GM23248 (cell line): ENCODE results near the gene SSTR5. TPM values are rescaled to one million over a fixed set of nuclear protein-coding genes. Genes with fewer than 3 reads are reported as not detected.

ENCODE experiments used
- DNase-seq: peaks from one replicate; pipeline ENCODE4 v3.0.0-alpha.2; 2015
- H2AFZ ChIP-seq: fragments of 200-600 bp; sonication (generic); 2 replicates; pipeline ENCODE4 v1.6.1; 2016; ENCODE audit warnings: antibody characterized with exemption
- H3F3A ChIP-seq: fragments of 200-600 bp; sonication (generic); 2 replicates; pipeline ENCODE4 v1.6.1; 2016; ENCODE audit warnings: mild to moderate bottlenecking, antibody characterized with exemption, mixed run types; ENCODE audit not compliant: insufficient read depth
- H3K27ac ChIP-seq: fragments of 200-600 bp; sonication (generic); 2 replicates; pipeline ENCODE4 v1.5.1; 2016; ENCODE audit warnings: mild to moderate bottlenecking
- H3K27me3 ChIP-seq: fragments of 200-600 bp; sonication (generic); replicated peaks from 2 replicates; pipeline ENCODE4 v1.6.1; 2016; ENCODE audit warnings: mild to moderate bottlenecking; ENCODE audit not compliant: insufficient read depth
- H3K36me3 ChIP-seq: fragments of 200-600 bp; sonication (generic); 2 replicates; pipeline ENCODE4 v1.6.1; 2016; ENCODE audit warnings: low read depth, mild to moderate bottlenecking
- H3K4me1 ChIP-seq: fragments of 200-600 bp; sonication (generic); 2 replicates; pipeline ENCODE4 v1.6.1; 2016; ENCODE audit warnings: mild to moderate bottlenecking; ENCODE audit not compliant: insufficient read depth
- H3K4me2 ChIP-seq: fragments of 200-600 bp; sonication (generic); one replicate; pipeline ENCODE4 v1.6.1; 2016; ENCODE audit warnings: mild to moderate bottlenecking; ENCODE audit not compliant: unreplicated experiment
- H3K4me3 ChIP-seq: fragments of 200-600 bp; sonication (generic); 2 replicates; pipeline ENCODE4 v1.5.1; 2016; ENCODE audit warnings: mild to moderate bottlenecking
- H3K79me2 ChIP-seq: fragments of 200-600 bp; sonication (generic); 2 replicates; pipeline ENCODE4 v1.6.1; 2016; ENCODE audit warnings: mild to moderate bottlenecking; ENCODE audit not compliant: insufficient read depth
- H3K9ac ChIP-seq: fragments of 200-600 bp; sonication (generic); 2 replicates; pipeline ENCODE4 v1.6.1; 2016; ENCODE audit warnings: mild to moderate bottlenecking
- H3K9me2 ChIP-seq: fragments of 200-600 bp; sonication (generic); 2 replicates; pipeline ENCODE4 v1.6.1; 2016; ENCODE audit warnings: mixed run types, mild to moderate bottlenecking, moderate library complexity; ENCODE audit not compliant: insufficient read depth
- H3K9me3 ChIP-seq: fragments of 200-600 bp; sonication (generic); one replicate; pipeline ENCODE4 v1.6.1; 2017; ENCODE audit warnings: low read depth
- H4K20me1 ChIP-seq: fragments of 200-600 bp; sonication (generic); 2 replicates; pipeline ENCODE4 v1.6.0; 2016; ENCODE audit not compliant: insufficient read depth
- EZH2 ChIP-seq: fragments of 200-600 bp; sonication (generic); IDR thresholded peaks from 2 replicates; pipeline ENCODE4 v1.6.1; 2018; ENCODE audit warnings: antibody characterized with exemption, mild to moderate bottlenecking; ENCODE audit not compliant: insufficient read depth, poor library complexity, severe bottlenecking
- EZH2phosphoT487 ChIP-seq: fragments of 200-600 bp; sonication (generic); IDR thresholded peaks from 2 replicates; pipeline ENCODE4 v1.6.1; 2018; ENCODE audit warnings: antibody characterized with exemption, moderate library complexity, mild to moderate bottlenecking, low read depth; ENCODE audit not compliant: insufficient read depth
- WGBS, 2 experiments: methylation state at CpG; one replicate each; pipeline ENCODE4 v1.1.6; 2015 to 2017; ENCODE audit warnings: low lambda C conversion rate in 2 of 2, low coverage in 1 of 2; ENCODE audit errors: missing lambda C conversion rate in 2 of 2; 5-methylcytosine and 5-hydroxymethylcytosine counted together
- in situ Hi-C: fragments of 300-500 bp; cut with MboI; formaldehyde crosslinking; loops from 2 replicates; pipeline ENCODE4 v1.15.0; 2020
- polyA plus RNA-seq: library from polyadenylated mRNA; unstranded; fragments of >200 nt; fragmentation: Nextera tagmentation; extraction: Ambion mirVana; gene quantifications from 2 replicates; pipeline ENCODE4 v1.2.1, GENCODE V29; 2016
- total RNA-seq: library from RNA; depleted of rRNA; stranded (reverse); fragments of >200 nt; shearing (Covaris generic); gene quantifications from 2 replicates; pipeline ENCODE4 v1.2.3, GENCODE V29; 2014

Gene SSTR5
- total and polyA plus RNA-seq, 2 experiments from 2014 or later: not detected

DNA sequence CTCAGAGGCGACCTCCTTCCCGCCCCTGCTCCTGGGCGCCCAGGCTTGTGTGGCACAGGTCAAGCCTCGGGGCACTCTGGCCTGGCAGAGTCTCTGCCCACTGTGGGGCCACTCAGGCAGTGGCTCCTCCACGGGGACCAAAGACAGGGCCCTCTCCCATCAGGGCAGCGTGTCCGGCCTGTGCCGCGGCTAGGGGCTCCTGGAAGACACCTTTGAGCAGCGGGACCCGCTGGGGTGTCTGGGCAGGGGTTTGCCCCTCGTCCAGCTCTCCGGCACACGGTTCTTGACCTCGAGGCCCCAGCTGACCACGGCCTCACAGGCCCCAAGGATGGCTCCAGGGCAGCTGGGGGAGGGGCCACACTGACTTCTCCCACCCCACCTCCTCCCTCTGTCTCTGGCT lies 24.7 kb upstream of the SSTR5 start:
- H3K79me2 ChIP-seq: no peaks in the 10 kb centered on the region
- H3K4me1 ChIP-seq: no peaks in the 10 kb centered on the region
- no peak overlapping the region for H3K27ac ChIP-seq
- H4K20me1 ChIP-seq: no peaks in the 10 kb centered on the region
- 0 out of 2 replicates have a peak, but pooled peaks cover 4% of the 10 kb centered on the region for H3K27me3 ChIP-seq
- no peaks in the 10 kb centered on the region for H3K9me2 ChIP-seq
- H2AFZ ChIP-seq: no peak overlapping the region
- no peak overlapping the region for H3K9ac ChIP-seq
- no peaks in the 10 kb centered on the region for H3F3A ChIP-seq
- H3K4me2 ChIP-seq: no peak overlapping the region
- no peak for DNase-seq
- in situ Hi-C loops: no loop called here
- TF ChIP-seq EZH2: no peak
- no peaks in the 10 kb centered on the region for H3K9me3 ChIP-seq
- no peak overlapping the region for H3K4me3 ChIP-seq
- 66 to 90% methylated on average over 6 to 15 of the region's 16 CpGs for WGBS, 2 experiments
- no peaks in the 10 kb centered on the region for H3K36me3 ChIP-seq

DNA sequence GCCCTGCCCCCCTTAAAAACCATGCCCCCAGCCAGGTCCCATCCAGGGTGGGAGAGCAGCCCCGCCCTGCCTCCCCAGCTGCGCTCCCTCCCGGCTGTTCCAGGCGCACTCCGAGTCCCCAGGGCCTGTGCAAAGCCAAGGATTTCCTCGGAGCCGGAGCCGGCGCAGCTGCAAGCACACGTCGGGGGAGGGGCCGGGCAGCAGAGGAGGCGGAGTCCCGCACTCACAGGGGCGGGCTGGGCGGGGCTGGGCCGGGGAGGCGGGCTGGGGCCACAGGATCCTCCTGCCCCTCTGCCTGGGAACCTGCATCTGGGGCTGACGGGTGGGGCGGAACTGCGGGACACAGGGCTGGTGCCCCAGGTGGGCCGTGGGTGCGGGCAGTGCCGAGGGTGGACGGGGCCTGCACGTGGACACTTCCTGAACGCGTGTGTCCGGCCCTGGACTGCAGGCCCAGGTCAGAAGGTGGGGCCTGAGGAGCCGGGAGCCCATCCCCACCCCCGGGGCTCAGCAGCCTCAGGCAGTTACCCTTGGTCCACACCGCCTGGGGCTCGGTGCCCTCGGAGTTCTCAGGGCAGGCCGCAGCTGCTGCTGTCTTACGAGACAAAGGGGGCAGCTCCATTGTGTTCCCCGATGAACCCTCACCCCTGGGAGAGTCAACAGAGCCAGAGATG lies 24.0 kb upstream of the SSTR5 start:
- no peak overlapping the region for H3K9ac ChIP-seq
- peak; percentile 76 for DNase-seq
- H3K27ac ChIP-seq: no peak overlapping the region
- no peaks in the 10 kb centered on the region for H3K9me2 ChIP-seq
- H3K9me3 ChIP-seq: no peaks in the 10 kb centered on the region
- in situ Hi-C loops: no loop called here
- H4K20me1 ChIP-seq: no peaks in the 10 kb centered on the region
- 0 out of 2 replicates have a peak, but pooled peaks cover 4% of the 10 kb centered on the region for H3K27me3 ChIP-seq
- no peaks in the 10 kb centered on the region for H3K36me3 ChIP-seq
- H3K4me3 ChIP-seq: no peak overlapping the region
- H3K79me2 ChIP-seq: no peaks in the 10 kb centered on the region
- no peaks in the 10 kb centered on the region for H3F3A ChIP-seq
- H3K4me1 ChIP-seq: no peaks in the 10 kb centered on the region
- no peak for TF ChIP-seq EZH2phosphoT487
- TF ChIP-seq EZH2: no peak
- no peak overlapping the region for H2AFZ ChIP-seq
- H3K4me2 ChIP-seq: no peak overlapping the region
- 31 to 55% methylated on average over 11 to 28 of the region's 37 CpGs for WGBS, 2 experiments

DNA sequence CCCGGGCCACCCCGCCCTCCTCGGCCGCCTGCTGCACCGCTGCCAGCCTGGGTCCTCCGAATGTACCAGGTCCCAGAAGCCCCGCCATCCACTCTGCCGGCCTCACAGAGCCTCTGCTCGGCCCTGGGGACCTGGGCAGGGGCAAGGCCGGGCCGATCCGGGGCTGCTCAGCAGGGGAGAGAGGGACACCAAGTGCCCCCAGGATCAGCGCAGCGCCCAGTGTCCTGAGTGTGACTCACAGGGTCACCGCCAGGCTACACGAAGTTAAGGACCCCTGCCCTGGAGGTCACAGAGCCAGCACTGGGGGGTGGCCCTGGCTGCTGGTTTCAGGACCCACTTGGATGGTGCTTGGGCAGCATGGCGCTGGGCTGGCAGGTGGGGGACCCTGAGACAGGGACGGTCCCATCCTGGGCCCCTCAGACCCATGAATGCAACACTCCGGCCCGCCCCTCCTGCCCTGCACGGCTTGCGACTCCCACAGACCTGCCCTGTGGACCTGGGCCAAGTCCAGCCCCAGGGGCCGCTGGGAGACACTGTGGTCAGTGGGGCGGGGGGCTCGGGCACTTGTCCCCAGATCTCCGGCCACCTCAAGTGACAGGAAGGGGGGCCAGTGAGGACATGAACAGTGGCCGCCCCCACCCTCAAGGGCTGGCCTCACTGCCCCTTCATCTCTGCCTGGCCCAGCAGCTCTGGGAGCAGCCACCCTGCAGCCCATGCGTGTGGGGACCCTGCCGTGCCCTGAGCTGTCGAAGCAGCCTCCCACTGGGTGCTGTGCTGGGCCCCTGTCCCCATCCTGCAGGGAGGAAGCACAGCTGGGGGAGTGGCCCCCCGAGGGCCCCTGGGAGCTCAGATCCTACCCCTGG lies 23.2 kb upstream of the SSTR5 start:
- Histone ChIP-seq H3K27me3 (0 out of 2 replicates have a peak, but pooled peaks cover 2% of the 10 kb centered on the region), H3K9me2 (no peaks in the 10 kb centered on the region)

DNA sequence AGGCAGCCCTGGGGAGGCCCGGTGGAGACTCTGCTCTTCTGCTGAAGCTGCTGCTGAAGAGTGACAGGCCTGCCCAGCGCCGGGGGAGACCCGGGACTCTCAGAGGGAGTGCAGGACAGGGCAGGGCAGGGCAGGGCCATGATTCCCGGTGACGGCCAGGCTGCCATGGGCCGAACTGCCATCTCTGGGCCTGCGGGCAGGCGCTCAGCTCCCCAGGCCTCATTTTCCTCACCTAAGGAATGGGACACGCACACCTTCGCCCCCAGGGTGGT lies 22.6 kb upstream of the SSTR5 start:
- Histone ChIP-seq H3K36me3 (no peaks in the 10 kb centered on the region), H3K9me3 (no peaks in the 10 kb centered on the region), H3K27me3 (no peaks in the 10 kb centered on the region), H3K9me2 (no peaks in the 10 kb centered on the region), H2AFZ (no peak overlapping the region), H3K27ac (no peak overlapping the region), H3K4me3 (no peak overlapping the region), H4K20me1 (no peaks in the 10 kb centered on the region), H3F3A (no peaks in the 10 kb centered on the region), H3K4me2 (no peak overlapping the region), H3K4me1 (no peaks in the 10 kb centered on the region), H3K9ac (no peak overlapping the region), H3K79me2 (no peaks in the 10 kb centered on the region)
- in situ Hi-C loops: loop anchor here (25.0 kb wide), 1 partner anchor 238 kb away; the partner anchor contains the start of gene GNG13
- WGBS, 2 experiments: 66 to 69% methylated on average over 11 of the region's 11 CpGs
- TF ChIP-seq EZH2: no peak
- TF ChIP-seq EZH2phosphoT487: no peak
- no peak for DNase-seq

More for the DNA sequence above, 23.2 kb upstream of the SSTR5 start:
- Histone ChIP-seq H3K4me1 (no peaks in the 10 kb centered on the region), H3K9ac (no peak overlapping the region), H3F3A (no peaks in the 10 kb centered on the region), H3K36me3 (no peaks in the 10 kb centered on the region), H4K20me1 (no peaks in the 10 kb centered on the region), H3K27ac (no peak overlapping the region), H2AFZ (no peak overlapping the region), H3K4me2 (no peak overlapping the region), H3K79me2 (no peaks in the 10 kb centered on the region), H3K9me3 (no peaks in the 10 kb centered on the region), H3K4me3 (no peak overlapping the region)
- TF ChIP-seq EZH2: no peak
- no peak for TF ChIP-seq EZH2phosphoT487
- in situ Hi-C loops: no loop called here
- 67 to 74% methylated on average over 23 to 30 of the region's 31 CpGs for WGBS, 2 experiments
- no peak for DNase-seq
